ENCODE measurements around the gene TSPO. TPM values are rescaled to one million over a fixed set of nuclear protein-coding genes. Genes with fewer than 3 reads are reported as not detected.

TSPO gene
- total RNA-seq, 1 experiment from 2014 or later, result 44.6 TPM

DNA sequence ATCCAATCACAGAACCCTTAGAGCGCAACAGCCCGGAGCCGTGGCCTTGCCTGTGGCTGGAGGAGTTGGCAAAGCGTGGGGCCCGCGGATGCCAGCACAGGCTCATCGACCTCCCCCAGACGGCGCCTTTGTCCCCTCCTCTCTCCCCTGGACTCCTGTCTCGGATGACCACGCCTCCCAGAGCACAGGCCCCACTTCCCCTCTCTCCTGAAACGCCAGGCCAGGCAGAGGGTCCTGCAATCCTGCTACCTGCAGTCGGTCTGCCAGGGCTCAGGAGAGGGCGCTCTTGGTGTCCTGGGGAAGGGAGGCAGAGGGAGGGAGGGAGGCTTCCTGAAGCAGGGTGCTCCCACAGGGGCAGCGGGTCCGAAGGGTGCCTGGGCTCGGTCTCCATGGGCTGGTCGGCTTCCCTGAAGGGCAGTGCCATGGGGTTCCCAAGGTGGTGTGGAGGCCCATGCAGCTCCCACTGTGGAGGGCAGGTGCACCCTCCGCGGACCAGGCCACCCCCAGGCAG is 52.2 kb downstream of the TSPO start:
- no TSS peak for BruUV-seq (replicated peaks)
- no peaks in the 10 kb centered on the region for H3K36me3 Mint-ChIP-seq (ENCODE audit: insufficient read depth, unreplicated experiment)
- DNase-seq, result no peak
- no peak overlapping the region for H3K27ac Mint-ChIP-seq (ENCODE audit: unreplicated experiment)
- Histone ChIP-seq H3K27me3 (replicated peaks; ENCODE audit: control insufficient read depth, insufficient read depth, low read length) (no peaks in the 10 kb centered on the region), H3K36me3 (ENCODE audit: control insufficient read depth, insufficient read depth, low read length) (no peaks in the 10 kb centered on the region), H3K4me1 (no peaks in the 10 kb centered on the region), H3K4me3 (ENCODE audit: low read depth, low read length) (no peak overlapping the region), H3K9me3 (no peaks in the 10 kb centered on the region)
- H3K4me3 Mint-ChIP-seq (ENCODE audit: unreplicated experiment), result no peak overlapping the region
- H3K4me1 Mint-ChIP-seq (ENCODE audit: low read depth, unreplicated experiment), result no peaks in the 10 kb centered on the region
- TF ChIP-seq, protein P1, sequence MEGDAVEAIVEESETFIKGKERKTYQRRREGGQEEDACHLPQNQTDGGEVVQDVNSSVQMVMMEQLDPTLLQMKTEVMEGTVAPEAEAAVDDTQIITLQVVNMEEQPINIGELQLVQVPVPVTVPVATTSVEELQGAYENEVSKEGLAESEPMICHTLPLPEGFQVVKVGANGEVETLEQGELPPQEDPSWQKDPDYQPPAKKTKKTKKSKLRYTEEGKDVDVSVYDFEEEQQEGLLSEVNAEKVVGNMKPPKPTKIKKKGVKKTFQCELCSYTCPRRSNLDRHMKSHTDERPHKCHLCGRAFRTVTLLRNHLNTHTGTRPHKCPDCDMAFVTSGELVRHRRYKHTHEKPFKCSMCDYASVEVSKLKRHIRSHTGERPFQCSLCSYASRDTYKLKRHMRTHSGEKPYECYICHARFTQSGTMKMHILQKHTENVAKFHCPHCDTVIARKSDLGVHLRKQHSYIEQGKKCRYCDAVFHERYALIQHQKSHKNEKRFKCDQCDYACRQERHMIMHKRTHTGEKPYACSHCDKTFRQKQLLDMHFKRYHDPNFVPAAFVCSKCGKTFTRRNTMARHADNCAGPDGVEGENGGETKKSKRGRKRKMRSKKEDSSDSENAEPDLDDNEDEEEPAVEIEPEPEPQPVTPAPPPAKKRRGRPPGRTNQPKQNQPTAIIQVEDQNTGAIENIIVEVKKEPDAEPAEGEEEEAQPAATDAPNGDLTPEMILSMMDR (IDR thresholded peaks at IDR 0.05; ENCODE audit: insufficient read depth in 1 of 2, low read depth in 1 of 2, low read length in 1 of 2, severe bottlenecking in 1 of 2, unreplicated experiment in 1 of 2), result no peak
- intact Hi-C loops (cut with micrococcal nuclease; ENCODE audit: unreplicated experiment), result no loop called here
- no peaks in the 10 kb centered on the region for H3K9me3 Mint-ChIP-seq (ENCODE audit: unreplicated experiment)
- CTCF ChIA-PET, result no interaction called here
- H3K27me3 Mint-ChIP-seq (ENCODE audit: insufficient read depth, unreplicated experiment), result no peaks in the 10 kb centered on the region
- POLR2A ChIA-PET, result no interaction called here

- Histone ChIP-seq H3K4me1 (no peaks in the 10 kb centered on the region), H3K4me3 (ENCODE audit: low read depth, low read length) (no peak overlapping the region), H3K9me3 (no peaks in the 10 kb centered on the region), H3K27me3 (replicated peaks; ENCODE audit: control insufficient read depth, insufficient read depth, low read length) (no peaks in the 10 kb centered on the region), H3K36me3 (ENCODE audit: control insufficient read depth, insufficient read depth, low read length) (no peaks in the 10 kb centered on the region)
- H3K27me3 Mint-ChIP-seq (ENCODE audit: insufficient read depth, unreplicated experiment), result no peaks in the 10 kb centered on the region
- no peak overlapping the region for H3K4me3 Mint-ChIP-seq (ENCODE audit: unreplicated experiment)
- ChIA-PET CTCF (no interaction called here), POLR2A (no interaction called here)
- TF ChIP-seq, protein P1 (IDR thresholded peaks at IDR 0.05; ENCODE audit: insufficient read depth in 1 of 2, low read depth in 1 of 2, low read length in 1 of 2, severe bottlenecking in 1 of 2, unreplicated experiment in 1 of 2), result no peak
- H3K36me3 Mint-ChIP-seq (ENCODE audit: insufficient read depth, unreplicated experiment), result no peaks in the 10 kb centered on the region
- no peak overlapping the region for H3K27ac Mint-ChIP-seq (ENCODE audit: unreplicated experiment)
- H3K9me3 Mint-ChIP-seq (ENCODE audit: unreplicated experiment), result no peaks in the 10 kb centered on the region
- intact Hi-C loops (cut with micrococcal nuclease; ENCODE audit: unreplicated experiment), result no loop called here
- H3K4me1 Mint-ChIP-seq (ENCODE audit: low read depth, unreplicated experiment), result no peaks in the 10 kb centered on the region
- no peak for DNase-seq
- BruUV-seq (replicated peaks), result no TSS peak
Measured at GRCh38 chr22:43205261-43205691, 53.9 kb downstream of the TSPO start.

DNA sequence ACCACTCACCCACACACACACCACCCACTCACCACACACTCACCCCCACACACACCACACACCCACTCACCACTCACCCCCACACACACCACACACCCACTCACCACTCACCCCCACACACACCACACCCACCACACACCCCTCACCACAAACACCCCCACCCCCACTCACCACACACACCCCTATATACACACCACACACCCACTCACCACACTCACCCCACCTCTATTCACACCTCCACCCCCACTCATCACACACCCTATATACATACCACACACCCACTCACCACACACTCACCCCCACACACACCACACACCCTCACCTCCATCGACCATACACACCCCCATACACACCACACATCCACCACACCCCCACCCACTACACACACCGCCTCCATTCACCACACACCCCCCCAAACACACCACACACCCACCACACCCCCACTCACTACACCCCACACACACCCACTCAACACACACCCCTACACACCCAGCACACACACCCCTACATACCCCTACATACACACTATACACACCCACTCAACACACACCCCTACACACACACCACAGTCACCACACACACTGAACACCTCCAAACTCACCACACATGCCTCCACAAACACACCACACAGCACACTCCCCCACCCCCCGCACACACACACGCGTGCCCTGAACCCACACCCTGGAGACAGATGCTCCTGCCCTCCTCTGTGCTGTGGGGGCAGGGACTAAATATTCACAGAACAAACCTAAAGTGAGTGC is 54.6 kb downstream of the TSPO start:
- no peak overlapping the region for H3K4me3 ChIP-seq (ENCODE audit: low read depth, low read length)
- Mint-ChIP-seq H3K27ac (ENCODE audit: unreplicated experiment) (no peak overlapping the region), H3K4me3 (ENCODE audit: unreplicated experiment) (no peak overlapping the region), H3K4me1 (ENCODE audit: low read depth, unreplicated experiment) (no peaks in the 10 kb centered on the region), H3K27me3 (ENCODE audit: insufficient read depth, unreplicated experiment) (no peaks in the 10 kb centered on the region), H3K9me3 (ENCODE audit: unreplicated experiment) (no peaks in the 10 kb centered on the region), H3K36me3 (ENCODE audit: insufficient read depth, unreplicated experiment) (no peaks in the 10 kb centered on the region)
- H3K36me3 ChIP-seq (ENCODE audit: control insufficient read depth, insufficient read depth, low read length), result no peaks in the 10 kb centered on the region
- no peaks in the 10 kb centered on the region for H3K4me1 ChIP-seq
- intact Hi-C loops (cut with micrococcal nuclease; ENCODE audit: unreplicated experiment), result no loop called here
- no peaks in the 10 kb centered on the region for H3K9me3 ChIP-seq
- BruUV-seq (replicated peaks), result no TSS peak
- TF ChIP-seq, protein P1 (IDR thresholded peaks at IDR 0.05; ENCODE audit: insufficient read depth in 1 of 2, low read depth in 1 of 2, low read length in 1 of 2, severe bottlenecking in 1 of 2, unreplicated experiment in 1 of 2), result no peak
- H3K27me3 ChIP-seq (replicated peaks; ENCODE audit: control insufficient read depth, insufficient read depth, low read length), result no peaks in the 10 kb centered on the region
- CTCF ChIA-PET, result interaction anchor here (1.1 kb wide), 1 partner anchor 26 kb away, joined by 3 read pairs; no protein-coding TSS in a partner anchor
- POLR2A ChIA-PET, result no interaction called here
- no peak for DNase-seq

All from Caco-2 (cell line).